Fibroblast of lung (primary cell): Measurements from ENCODE around the gene HIGD2A. TPM values are rescaled to one million over a fixed set of nuclear protein-coding genes. Genes with fewer than 3 reads are reported as not detected.

Experiments used
- DNase-seq, 2 donors: peaks; one replicate each; pipeline versions ENCODE4 v3.0.0 to v3.0.0-alpha.2; 2010; ENCODE audit warnings: low read depth in 2 of 2
- H2AFZ ChIP-seq: 2 replicates; pipeline ENCODE4 v1.5.1; 2012; ENCODE audit warnings: low read length, control low read depth, inconsistent platforms
- H3K27ac ChIP-seq: 2 replicates; pipeline ENCODE4 v1.5.1; 2011; ENCODE audit warnings: low read length, control low read depth; ENCODE audit not compliant: insufficient read depth
- H3K27me3 ChIP-seq: 2 replicates; pipeline ENCODE4 v1.5.1; 2011; ENCODE audit warnings: mild to moderate bottlenecking, low read length; ENCODE audit not compliant: control insufficient read depth, insufficient read depth
- H3K36me3 ChIP-seq: 2 replicates; pipeline ENCODE4 v1.5.1; 2011; ENCODE audit warnings: low read length; ENCODE audit not compliant: control insufficient read depth, insufficient read depth
- H3K4me1 ChIP-seq: 2 replicates; pipeline ENCODE4 v1.5.1; 2011; ENCODE audit warnings: low read length; ENCODE audit not compliant: control insufficient read depth, insufficient read depth; ENCODE audit errors: extremely low read depth
- H3K4me2 ChIP-seq: 2 replicates; pipeline ENCODE4 v1.5.1; 2011; ENCODE audit warnings: low read length, control low read depth; ENCODE audit not compliant: insufficient read depth; ENCODE audit errors: extremely low read depth
- H3K4me3 ChIP-seq, 4 experiments: fragments of 200-600 bp in 1 of 4; sonication (generic) in 1 of 4; replicated peaks in 1 of 4; 2 replicates each; pipeline ENCODE4 v1.5.1; 2011 to 2016; ENCODE audit warnings: low read length in 4 of 4, low read depth in 3 of 4, mild to moderate bottlenecking in 3 of 4, control low read depth in 2 of 4, inconsistent platforms in 1 of 4, mixed read lengths in 1 of 4; ENCODE audit not compliant: insufficient read depth in 1 of 4; ENCODE audit errors: control extremely low read depth in 1 of 4
- H3K79me2 ChIP-seq: 2 replicates; pipeline ENCODE4 v1.5.1; 2012; ENCODE audit warnings: mild to moderate bottlenecking, low read length, inconsistent platforms; ENCODE audit not compliant: control insufficient read depth, insufficient read depth
- H3K9ac ChIP-seq: 2 replicates; pipeline ENCODE4 v1.5.1; 2011; ENCODE audit warnings: mild to moderate bottlenecking, low read length, control low read depth; ENCODE audit not compliant: insufficient read depth
- H3K9me3 ChIP-seq: 2 replicates; pipeline ENCODE4 v1.5.1; 2012; ENCODE audit warnings: low read depth, low read length; ENCODE audit not compliant: control insufficient read depth, insufficient read depth
- H4K20me1 ChIP-seq: 2 replicates; pipeline ENCODE4 v1.5.1; 2011; ENCODE audit warnings: low read length; ENCODE audit not compliant: control insufficient read depth, insufficient read depth; ENCODE audit errors: extremely low read depth
- CTCF ChIP-seq, 2 donors: IDR thresholded peaks in 1 of 2; conservative IDR thresholded peaks in 1 of 2; 1 replicate in 1 of 2; 2 replicates in 1 of 2; pipeline ENCODE4 v1.5.1; 2011 to 2012; ENCODE audit warnings: low read length in 2 of 2, control low read depth in 1 of 2, inconsistent platforms in 1 of 2, low read depth in 1 of 2, mild to moderate bottlenecking in 1 of 2
- EZH2 ChIP-seq: IDR thresholded peaks from 2 replicates; pipeline ENCODE4 v1.5.1; 2012; ENCODE audit warnings: low read length, control low read depth, mild to moderate bottlenecking; ENCODE audit errors: missing control alignments
- polyA plus RNA-seq, 2 donors: library from polyadenylated mRNA; depleted of rRNA in 1 of 2; stranded (reverse) in 1 of 2; unstranded in 1 of 2; fragments of >200 nt; gene quantifications; 2 replicates each; pipeline ENCODE4 v1.2.1, GENCODE V29; 2011 to 2012; ENCODE audit warnings: missing spikeins in 1 of 2
- total RNA-seq: library from RNA; depleted of rRNA; stranded (reverse); fragments of >200 nt; gene quantifications from 2 replicates; pipeline ENCODE4 v1.2.1, GENCODE V29; 2014

HIGD2A gene
- total and polyA plus RNA-seq, 2 donors (not counting 1 experiment from before 2014, with no cell fraction given), result 54.7 to 77.6 TPM

- Histone ChIP-seq H3K79me2 (peaks cover 1% of the 10 kb centered on the region), H3K9me3 (no peaks in the 10 kb centered on the region), H3K9ac (no peak overlapping the region), H3K27ac (no peak overlapping the region), H4K20me1 (no peaks in the 10 kb centered on the region), H3K4me1 (peaks cover 2% of the 10 kb centered on the region), H3K4me2 (no peak overlapping the region), H2AFZ (no peak overlapping the region), H3K4me3 (no peak overlapping the region), H3K36me3 (no peaks in the 10 kb centered on the region), H3K27me3 (no peaks in the 10 kb centered on the region)
- TF ChIP-seq CTCF (conservative IDR thresholded peaks at IDR 0.05 in 1 of 2, IDR thresholded peaks at IDR 0.05 in 1 of 2; ENCODE audit: low read depth in 1 of 2, low read length in 2 of 2) (no peak), EZH2 (no peak)
- DNase-seq, result no peak
Measured at GRCh38 chr5:176420972-176421544, 32.5 kb downstream of the HIGD2A start.

GRCh38 chr5:176424181-176424580 is 35.6 kb downstream of the HIGD2A start:
- Histone ChIP-seq H3K4me2 (no peak overlapping the region), H3K4me3 (no peak overlapping the region), H3K9me3 (no peaks in the 10 kb centered on the region), H3K36me3 (no peaks in the 10 kb centered on the region), H2AFZ (no peak overlapping the region), H4K20me1 (no peaks in the 10 kb centered on the region), H3K27me3 (no peaks in the 10 kb centered on the region), H3K9ac (no peak overlapping the region), H3K27ac (no peak overlapping the region), H3K79me2 (no peaks in the 10 kb centered on the region), H3K4me1 (no peaks in the 10 kb centered on the region)
- TF ChIP-seq CTCF (conservative IDR thresholded peaks at IDR 0.05 in 1 of 2, IDR thresholded peaks at IDR 0.05 in 1 of 2; ENCODE audit: low read depth in 1 of 2, low read length in 2 of 2) (no peak), EZH2 (no peak)
- DNase-seq, result no peak

- H3K79me2 ChIP-seq, result no peaks in the 10 kb centered on the region
- no peak overlapping the region for H3K4me3 ChIP-seq
- H3K36me3 ChIP-seq, result no peaks in the 10 kb centered on the region
- H3K27me3 ChIP-seq, result no peaks in the 10 kb centered on the region
- no peak overlapping the region for H3K27ac ChIP-seq
- DNase-seq, result peak in 1 of 2 donors; percentile 94
- H3K9me3 ChIP-seq, result no peaks in the 10 kb centered on the region
- H2AFZ ChIP-seq, result no peak overlapping the region
- no peak overlapping the region for H3K9ac ChIP-seq
- no peaks in the 10 kb centered on the region for H4K20me1 ChIP-seq
- TF ChIP-seq CTCF (conservative IDR thresholded peaks at IDR 0.05 in 1 of 2, IDR thresholded peaks at IDR 0.05 in 1 of 2; ENCODE audit: low read depth in 1 of 2, low read length in 2 of 2) (no peak), EZH2 (no peak)
- no peak overlapping the region for H3K4me2 ChIP-seq
- no peaks in the 10 kb centered on the region for H3K4me1 ChIP-seq
Measured at GRCh38 chr5:176425138-176425537, 36.6 kb downstream of the HIGD2A start.
